CD14-positive monocyte (primary cell): ENCODE data around the gene SLC30A9. TPM values are rescaled to one million over a fixed set of nuclear protein-coding genes. Genes with fewer than 3 reads are reported as not detected.

Source experiments
- DNase-seq, 3 donors: peaks; one replicate each; pipeline ENCODE4 v3.0.0-alpha.2; 2011 to 2022
- H2AFZ ChIP-seq: 2 replicates; pipeline ENCODE4 v1.6.0; 2012; ENCODE audit warnings: mild to moderate bottlenecking, low read depth, low read length, inconsistent platforms; ENCODE audit not compliant: insufficient read depth, poor library complexity, severe bottlenecking
- H3K27ac ChIP-seq, 2 donors: 1 replicate in 1 of 2; 2 replicates in 1 of 2; pipeline ENCODE4 v1.5.1; 2012 to 2013; ENCODE audit warnings: low read length in 2 of 2, control low read depth in 1 of 2, inconsistent platforms in 1 of 2, low read depth in 1 of 2, mild to moderate bottlenecking in 1 of 2
- H3K27me3 ChIP-seq, 2 donors: one replicate each; pipeline versions ENCODE4 v1.6.0 to v1.6.1; 2011 to 2013; ENCODE audit warnings: low read length in 2 of 2; ENCODE audit not compliant: control insufficient read depth in 2 of 2, insufficient read depth in 2 of 2
- H3K36me3 ChIP-seq, 2 donors: replicated peaks in 1 of 2; 1 replicate in 1 of 2; 2 replicates in 1 of 2; pipeline versions ENCODE4 v1.5.1 to v1.6.1; 2012 to 2013; ENCODE audit warnings: low read length in 2 of 2, control low read depth in 1 of 2, inconsistent platforms in 1 of 2, mild to moderate bottlenecking in 1 of 2; ENCODE audit not compliant: insufficient read depth in 2 of 2, control insufficient read depth in 1 of 2
- H3K4me1 ChIP-seq, 2 donors: 1 replicate in 1 of 2; 2 replicates in 1 of 2; pipeline versions ENCODE4 v1.5.1 to v1.6.1; 2012 to 2013; ENCODE audit warnings: low read length in 2 of 2, control low read depth in 1 of 2, inconsistent platforms in 1 of 2, mild to moderate bottlenecking in 1 of 2, moderate library complexity in 1 of 2; ENCODE audit not compliant: insufficient read depth in 2 of 2, control insufficient read depth in 1 of 2
- H3K4me2 ChIP-seq: replicated peaks from 2 replicates; pipeline ENCODE3; 2012; ENCODE audit warnings: low read length, moderate library complexity, mild to moderate bottlenecking; ENCODE audit not compliant: poor library complexity, severe bottlenecking; ENCODE audit errors: extremely low read depth
- H3K4me3 ChIP-seq, 3 experiments: fragments of 200-600 bp in 1 of 3; sonication (generic) in 1 of 3; replicated peaks in 1 of 3; 1 replicate in 2 of 3; 2 replicates in 1 of 3; pipeline ENCODE4 v1.5.1; 2011 to 2013; ENCODE audit warnings: low read length in 3 of 3, mild to moderate bottlenecking in 3 of 3, control low read depth in 2 of 3, low read depth in 2 of 3, inconsistent platforms in 1 of 3, moderate library complexity in 1 of 3
- H3K79me2 ChIP-seq: 2 replicates; pipeline ENCODE4 v1.6.0; 2012; ENCODE audit warnings: mild to moderate bottlenecking, control low read depth, inconsistent platforms, low read length, moderate library complexity; ENCODE audit not compliant: insufficient read depth
- H3K9ac ChIP-seq: 2 replicates; pipeline ENCODE4 v1.6.0; 2017; ENCODE audit warnings: low read length, mild to moderate bottlenecking; ENCODE audit not compliant: insufficient read depth, poor library complexity, severe bottlenecking
- H3K9me3 ChIP-seq, 2 donors: replicated peaks in 1 of 2; 1 replicate in 1 of 2; 2 replicates in 1 of 2; pipeline versions ENCODE4 v1.5.1 to v1.6.1; 2012 to 2013; ENCODE audit warnings: low read length in 2 of 2, control low read depth in 1 of 2; ENCODE audit not compliant: control insufficient read depth in 1 of 2, insufficient read depth in 1 of 2
- H4K20me1 ChIP-seq: 2 replicates; pipeline ENCODE4 v1.6.0; 2012; ENCODE audit warnings: mild to moderate bottlenecking, low read length, control low read depth, moderate library complexity; ENCODE audit not compliant: insufficient read depth
- H3K27ac Mint-ChIP-seq, 7 donors: one replicate each; pipeline ENCODE4 v1.8.0; 2020; ENCODE audit warnings: mild to moderate bottlenecking in 7 of 7, mixed read lengths in 7 of 7, moderate library complexity in 6 of 7, inconsistent platforms in 2 of 7
- H3K27me3 Mint-ChIP-seq, 3 donors: one replicate each; pipeline ENCODE4 v1.8.0; 2021 to 2022; ENCODE audit warnings: low read depth in 3 of 3, mild to moderate bottlenecking in 3 of 3, mixed read lengths in 3 of 3, moderate library complexity in 3 of 3, inconsistent platforms in 1 of 3
- H3K36me3 Mint-ChIP-seq, 2 donors: one replicate each; pipeline ENCODE4 v1.8.0; 2020; ENCODE audit warnings: mixed read lengths in 2 of 2, inconsistent platforms in 1 of 2, mild to moderate bottlenecking in 1 of 2
- H3K4me1 Mint-ChIP-seq: one replicate; pipeline ENCODE4 v1.8.0; 2020; ENCODE audit warnings: mild to moderate bottlenecking, mixed read lengths
- H3K4me3 Mint-ChIP-seq, 2 donors: one replicate each; pipeline ENCODE4 v1.8.0; 2020; ENCODE audit warnings: mild to moderate bottlenecking in 2 of 2, mixed read lengths in 2 of 2, moderate library complexity in 1 of 2
- H3K9me3 Mint-ChIP-seq, 7 donors: one replicate each; pipeline ENCODE4 v1.8.0; 2020 to 2022; ENCODE audit warnings: mixed read lengths in 7 of 7, mild to moderate bottlenecking in 6 of 7, moderate library complexity in 6 of 7, inconsistent platforms in 2 of 7
- CTCF ChIP-seq: fragments of 200-600 bp; IDR thresholded peaks from one replicate; pipeline ENCODE4 v1.8.0; 2022; ENCODE audit warnings: antibody characterized with exemption, mild to moderate bottlenecking
- WGBS: methylation state at CpG from one replicate; pipeline ENCODE4 v1.1.5; 2013; ENCODE audit warnings: missing lambda C conversion rate; ENCODE audit not compliant: insufficient coverage; 5-methylcytosine and 5-hydroxymethylcytosine counted together
- intact Hi-C, 2 donors: fragments of 100-400 bp; cut with micrococcal nuclease; formaldehyde crosslinking; loops; one replicate each; pipeline versions ENCODE4 v1.15.0 to v1.15.1; 2023
- polyA plus RNA-seq, 3 donors: library from polyadenylated mRNA; depleted of rRNA in 1 of 3; unstranded in 2 of 3; stranded (reverse) in 1 of 3; fragments of 300-500 nt in 2 of 3; fragments of >200 nt in 1 of 3; fragmentation: Illumina TruSeq in 2 of 3; gene quantifications; 1 replicate in 2 of 3; 2 replicates in 1 of 3; pipeline ENCODE4 v1.2.3, GENCODE V29; 2012 to 2021

Gene SLC30A9
- polyA plus RNA-seq, 3 donors = 11.6 to 47.2 (median 41.0) TPM

GRCh38 chr4:42088386-42088785 lies 98.1 kb downstream of the SLC30A9 start:
- no peak overlapping the region for H3K27ac Mint-ChIP-seq
- no peaks in the 10 kb centered on the region for H3K4me1 Mint-ChIP-seq
- no peak overlapping the region for H2AFZ ChIP-seq
- H3K9me3 Mint-ChIP-seq = peaks cover 0 to 6% (median 0%) of the 10 kb centered on the region in 7 donors
- 100% methylated on average over 2 of the region's 6 CpGs for WGBS
- no peak for TF ChIP-seq CTCF
- peaks cover 27 to 40% of the 10 kb centered on the region in 2 donors for H3K36me3 Mint-ChIP-seq
- peaks cover 0 to 1% (median 0%) of the 10 kb centered on the region in 3 donors for H3K27me3 Mint-ChIP-seq
- no peak overlapping the region for H3K4me2 ChIP-seq
- DNase-seq = no peak
- H3K36me3 ChIP-seq = peaks cover 6 to 26% of the 10 kb centered on the region in 2 donors
- H4K20me1 ChIP-seq = no peaks in the 10 kb centered on the region
- no peaks in the 10 kb centered on the region for H3K4me1 ChIP-seq
- no peak overlapping the region for H3K4me3 ChIP-seq
- no peaks in the 10 kb centered on the region for H3K79me2 ChIP-seq
- no peaks in the 10 kb centered on the region for H3K9me3 ChIP-seq
- no peak overlapping the region for H3K4me3 Mint-ChIP-seq
- H3K27me3 ChIP-seq = no peaks in the 10 kb centered on the region
- no peak overlapping the region for H3K9ac ChIP-seq
- H3K27ac ChIP-seq = no peak overlapping the region
- intact Hi-C loops = no loop called here

GRCh38 chr4:42101446-42101975 lies 111.2 kb downstream of the SLC30A9 start:
- no peaks in the 10 kb centered on the region for H3K9me3 ChIP-seq
- H3K4me2 ChIP-seq = no peak overlapping the region
- H3K9me3 Mint-ChIP-seq = peaks cover 0 to 3% (median 0%) of the 10 kb centered on the region in 7 donors
- TF ChIP-seq CTCF = no peak
- no peak overlapping the region for H3K4me3 ChIP-seq
- no peaks in the 10 kb centered on the region for H3K4me1 ChIP-seq
- H3K4me3 Mint-ChIP-seq = no peak overlapping the region
- H3K36me3 Mint-ChIP-seq = no peaks in the 10 kb centered on the region
- no peaks in the 10 kb centered on the region for H3K36me3 ChIP-seq
- intact Hi-C loops = no loop called here
- H2AFZ ChIP-seq = no peak overlapping the region
- H3K27me3 ChIP-seq = no peaks in the 10 kb centered on the region
- peaks cover 0 to 6% (median 0%) of the 10 kb centered on the region in 3 donors for H3K27me3 Mint-ChIP-seq
- H3K27ac ChIP-seq = no peak overlapping the region
- no peak overlapping the region for H3K27ac Mint-ChIP-seq
- no peaks in the 10 kb centered on the region for H3K79me2 ChIP-seq
- DNase-seq = no peak
- peaks cover 2% of the 10 kb centered on the region for H3K4me1 Mint-ChIP-seq
- no peak overlapping the region for H3K9ac ChIP-seq
- no peaks in the 10 kb centered on the region for H4K20me1 ChIP-seq
- 88% methylated on average over 4 of the region's 8 CpGs for WGBS
